NT2/D1 (cell line): Measurements from ENCODE around the gene P3H3.

ENCODE experiments used
- DNase-seq: peaks from one replicate; pipeline ENCODE4 v3.0.0-alpha.2; 2011; ENCODE audit warnings: low read depth, low spot score
- H3K27me3 ChIP-seq: 2 replicates; pipeline ENCODE4 v1.6.0; 2011; ENCODE audit warnings: mild to moderate bottlenecking; ENCODE audit not compliant: insufficient read length, insufficient read depth
- H3K36me3 ChIP-seq: 2 replicates; pipeline ENCODE4 v1.6.1; 2011; ENCODE audit warnings: mild to moderate bottlenecking, low read length, mixed read lengths; ENCODE audit not compliant: insufficient read depth, insufficient read length
- H3K4me1 ChIP-seq: 2 replicates; pipeline ENCODE4 v1.5.1; 2011; ENCODE audit not compliant: insufficient read depth, insufficient read length
- H3K4me3 ChIP-seq: 2 replicates; pipeline ENCODE4 v1.5.1; 2011; ENCODE audit warnings: low read depth; ENCODE audit not compliant: insufficient read length
- H3K9ac ChIP-seq: 2 replicates; pipeline ENCODE4 v1.6.0; 2011; ENCODE audit warnings: low read depth; ENCODE audit not compliant: insufficient read length
- H3K9me3 ChIP-seq: 2 replicates; pipeline ENCODE4 v1.5.1; 2011; ENCODE audit warnings: mild to moderate bottlenecking, low read length; ENCODE audit not compliant: insufficient read depth
- SUZ12 ChIP-seq: IDR thresholded peaks from 2 replicates; pipeline ENCODE4 v1.6.1; 2011; ENCODE audit not compliant: insufficient read length, insufficient read depth; ENCODE audit errors: extremely low read depth
- YY1 ChIP-seq: IDR thresholded peaks from 2 replicates; pipeline ENCODE4 v1.6.1; 2011; ENCODE audit not compliant: insufficient read length, insufficient read depth
- ZNF274 ChIP-seq: IDR thresholded peaks from 2 replicates; pipeline ENCODE4 v1.6.1; 2011; ENCODE audit warnings: mild to moderate bottlenecking, low read depth, low read length

Gene P3H3

DNA sequence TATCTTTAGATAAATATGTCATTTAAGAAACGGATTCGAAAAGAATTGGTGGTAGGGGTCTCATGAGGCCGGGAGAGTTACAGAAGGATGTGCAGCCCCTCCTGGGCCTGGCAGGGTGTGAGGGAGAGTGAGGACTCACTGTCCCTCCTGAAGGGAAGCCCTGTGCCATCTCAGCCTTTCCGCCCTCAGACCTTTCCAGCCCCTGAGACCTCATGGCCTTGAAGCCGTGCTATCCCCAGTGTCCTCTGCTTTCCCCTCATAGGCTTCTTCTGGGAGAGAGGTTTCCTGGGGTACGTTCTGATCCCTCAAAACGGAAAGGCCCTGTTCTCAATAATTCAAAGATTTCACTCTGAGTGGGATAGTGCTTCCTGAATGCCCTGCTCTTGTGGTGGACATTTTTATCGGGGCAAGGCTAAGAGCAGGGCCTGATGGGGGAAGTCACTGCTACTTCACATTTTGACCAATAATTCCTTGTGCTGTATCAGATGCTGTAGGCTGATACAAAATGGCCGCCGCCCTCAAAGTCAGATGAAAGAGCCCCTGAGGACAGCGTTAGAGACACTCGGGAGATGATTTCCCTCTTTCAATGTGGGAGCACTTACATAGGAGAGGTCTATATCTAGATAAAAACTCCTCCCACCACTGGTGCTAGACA is 37.6 kb upstream of the P3H3 start:
- Histone ChIP-seq H3K36me3 (no peaks in the 10 kb centered on the region), H3K27me3 (no peaks in the 10 kb centered on the region), H3K4me1 (peaks cover 27% of the 10 kb centered on the region), H3K4me3 (no peak overlapping the region), H3K9me3 (no peaks in the 10 kb centered on the region), H3K9ac (no peak overlapping the region)
- no peak for DNase-seq
- no peak for TF ChIP-seq YY1
- no peak for TF ChIP-seq SUZ12
- TF ChIP-seq ZNF274 = no peak

GRCh38 chr12:6791931-6792520 is 36.2 kb upstream of the P3H3 start:
- no peaks in the 10 kb centered on the region for H3K9me3 ChIP-seq
- no peak for DNase-seq
- peaks cover 24% of the 10 kb centered on the region for H3K4me1 ChIP-seq
- no peaks in the 10 kb centered on the region for H3K36me3 ChIP-seq
- H3K27me3 ChIP-seq = no peaks in the 10 kb centered on the region
- no peak overlapping the region for H3K9ac ChIP-seq
- no peak overlapping the region for H3K4me3 ChIP-seq
- no peak for TF ChIP-seq YY1

DNA sequence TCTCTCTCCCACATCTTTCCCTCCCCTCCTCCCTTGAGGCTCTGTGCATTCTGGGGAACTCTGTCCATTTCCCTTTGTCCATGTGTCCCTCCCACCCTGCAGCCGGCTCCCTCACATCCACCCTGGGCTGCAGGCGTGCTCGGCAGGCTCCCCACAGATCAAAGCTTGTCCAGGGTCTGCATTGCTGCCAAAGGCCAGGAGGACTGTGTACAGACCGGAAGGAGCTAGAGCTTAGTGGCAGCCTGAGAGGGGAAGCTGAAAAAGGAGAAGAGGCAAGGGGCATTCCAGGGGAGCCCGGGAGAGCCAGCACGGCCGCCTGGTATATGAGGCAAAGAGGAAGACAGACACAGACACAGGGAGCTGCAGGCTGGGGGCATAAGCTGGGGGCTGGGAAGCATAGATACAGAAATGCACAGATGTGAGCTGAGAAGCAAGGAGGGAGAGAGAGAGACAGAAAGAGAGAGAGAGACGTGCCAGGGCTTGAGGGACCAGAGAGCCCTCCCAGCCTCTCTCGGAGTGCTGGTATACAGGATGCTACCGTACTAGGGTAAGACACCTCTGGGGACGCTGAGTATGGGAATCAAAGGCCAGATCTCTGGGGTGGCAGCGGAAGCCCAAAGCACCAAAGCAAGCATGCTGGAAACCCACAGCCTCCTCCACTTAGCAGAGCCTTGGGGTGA is 35.5 kb upstream of the P3H3 start:
- H3K4me3 ChIP-seq = no peak overlapping the region
- no peaks in the 10 kb centered on the region for H3K27me3 ChIP-seq
- peaks cover 24% of the 10 kb centered on the region for H3K4me1 ChIP-seq
- TF ChIP-seq YY1 (no peak), SUZ12 (no peak), ZNF274 (no peak)
- no peaks in the 10 kb centered on the region for H3K9me3 ChIP-seq
- H3K36me3 ChIP-seq = no peaks in the 10 kb centered on the region
- peak overlapping the region; percentile 6 for H3K9ac ChIP-seq
- DNase-seq = no peak

GRCh38 chr12:6795088-6795487 is 33.1 kb upstream of the P3H3 start:
- Histone ChIP-seq H3K4me1 (peaks cover 11% of the 10 kb centered on the region), H3K4me3 (no peak overlapping the region), H3K9ac (no peak overlapping the region), H3K36me3 (no peaks in the 10 kb centered on the region), H3K27me3 (no peaks in the 10 kb centered on the region), H3K9me3 (no peaks in the 10 kb centered on the region)
- no peak for DNase-seq
- TF ChIP-seq ZNF274 (no peak), SUZ12 (no peak), YY1 (no peak)

GRCh38 chr12:6796576-6796975 is 31.6 kb upstream of the P3H3 start:
- DNase-seq = no peak
- Histone ChIP-seq H3K9me3 (no peaks in the 10 kb centered on the region), H3K4me3 (no peak overlapping the region), H3K36me3 (no peaks in the 10 kb centered on the region), H3K4me1 (peaks cover 11% of the 10 kb centered on the region), H3K9ac (no peak overlapping the region), H3K27me3 (no peaks in the 10 kb centered on the region)
- TF ChIP-seq SUZ12 (no peak), ZNF274 (no peak), YY1 (no peak)

DNA sequence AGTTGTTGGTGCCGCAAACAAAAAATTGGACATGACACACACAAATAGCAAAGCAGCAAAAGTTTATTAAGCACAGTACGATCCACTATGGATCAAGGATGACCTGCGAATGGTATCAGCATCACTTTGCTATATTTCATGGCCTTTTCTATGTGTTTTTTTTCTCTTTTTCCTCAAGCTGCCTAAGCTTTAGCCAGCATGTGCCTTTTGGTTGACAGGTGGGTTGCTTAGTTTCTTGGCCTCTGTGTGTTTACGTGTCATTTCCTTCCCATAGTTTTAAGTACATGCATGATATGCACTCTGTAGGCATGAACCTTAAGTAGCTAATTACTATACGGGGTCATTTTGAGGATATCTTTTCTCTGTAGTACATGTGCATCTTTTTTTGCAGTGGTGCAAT is 29.1 kb upstream of the P3H3 start:
- Histone ChIP-seq H3K36me3 (no peaks in the 10 kb centered on the region), H3K9ac (no peak overlapping the region), H3K27me3 (no peaks in the 10 kb centered on the region), H3K4me3 (no peak overlapping the region), H3K4me1 (no peaks in the 10 kb centered on the region), H3K9me3 (no peaks in the 10 kb centered on the region; the same call in 1 of the 2 replicates)
- TF ChIP-seq YY1 (no peak), SUZ12 (no peak), ZNF274 (no peak)
- no peak for DNase-seq

- H3K36me3 ChIP-seq = no peaks in the 10 kb centered on the region
- H3K27me3 ChIP-seq = no peaks in the 10 kb centered on the region
- TF ChIP-seq YY1 (no peak), ZNF274 (no peak), SUZ12 (no peak)
- DNase-seq = no peak
- no peak overlapping the region for H3K9ac ChIP-seq
- H3K9me3 ChIP-seq = no peaks in the 10 kb centered on the region; the same call in 1 of the 2 replicates
- peaks cover 8% of the 10 kb centered on the region for H3K4me1 ChIP-seq
- no peak overlapping the region for H3K4me3 ChIP-seq
Observed at GRCh38 chr12:6807170-6807569, 21.0 kb upstream of the P3H3 start.

DNA sequence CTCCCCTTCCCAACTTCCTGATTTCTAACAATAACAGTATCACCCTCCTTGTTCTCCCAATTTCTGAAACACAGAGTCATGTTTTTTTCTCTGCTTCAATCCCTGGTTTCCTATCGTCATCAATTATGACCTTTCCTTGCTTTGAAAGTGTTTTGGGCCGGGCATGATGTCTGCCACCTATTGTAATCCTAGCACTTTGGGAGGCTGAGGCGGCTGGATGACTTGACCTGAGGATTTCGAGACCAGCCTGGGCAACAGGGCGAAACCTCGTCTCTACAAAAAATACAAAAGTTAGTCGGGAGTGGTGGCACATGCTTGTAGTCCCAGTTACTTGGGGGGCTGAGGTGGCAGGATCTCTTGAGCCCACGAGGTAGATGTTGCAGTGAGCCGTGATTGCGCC is 19.2 kb upstream of the P3H3 start:
- peaks cover 8% of the 10 kb centered on the region for H3K4me1 ChIP-seq

More for the DNA sequence above, 19.2 kb upstream of the P3H3 start:
- Histone ChIP-seq H3K27me3 (peaks cover 4% of the 10 kb centered on the region), H3K9ac (no peak overlapping the region), H3K36me3 (no peaks in the 10 kb centered on the region), H3K4me3 (no peak overlapping the region), H3K9me3 (no peaks in the 10 kb centered on the region; the same call in 1 of the 2 replicates)
- no peak for TF ChIP-seq YY1
- no peak for TF ChIP-seq ZNF274
- no peak for TF ChIP-seq SUZ12
- DNase-seq = no peak
